Astrocyte (in vitro differentiated cells and primary cell): Measurements from ENCODE around the gene MMP1.

ENCODE experiments used
- CTCF ChIP-seq: IDR thresholded peaks from 2 replicates; pipeline ENCODE4 v1.5.1; 2011; ENCODE audit warnings: low read depth, mild to moderate bottlenecking, inconsistent platforms, low read length, moderate library complexity; ENCODE audit not compliant: insufficient read depth
- EZH2 ChIP-seq: IDR thresholded peaks from 2 replicates; pipeline ENCODE4 v1.6.1; 2012; ENCODE audit warnings: mild to moderate bottlenecking, low read length, inconsistent platforms; ENCODE audit not compliant: insufficient read depth

GRCh38 chr11:102829316-102830000 lies 31.5 kb upstream of the MMP1 start:
- TF ChIP-seq CTCF = no peak
- no peak for TF ChIP-seq EZH2
